SK-N-SH (cell line): ENCODE data around the gene ABHD17B. TPM values are rescaled to one million over a fixed set of nuclear protein-coding genes. Genes with fewer than 3 reads are reported as not detected.
A peak's percentile ranks its signal among the peaks of the same experiment; 100 is the strongest.

ENCODE experiments used
- CTCF ChIA-PET: fragments of 300-600, 350-600 bp; formaldehyde crosslinking; extraction: SDS; loops from one replicate; lab custom pipeline; 2021; lab: Yijun Ruan, JAX
- POLR2A ChIA-PET: fragments of 350-600 bp; sonication (Branson Sonifier 250); formaldehyde crosslinking; extraction: SDS; loops from one replicate; lab custom pipeline; 2020; ENCODE audit warnings: antibody characterized with exemption, inconsistent platforms; lab: Yijun Ruan, JAX
- DNase-seq: peaks from one replicate; pipeline ENCODE4 v3.0.0; 2012
- H2AFZ ChIP-seq: fragments of 200-600 bp; sonication (generic); 2 replicates; pipeline ENCODE4 v1.8.1; 2016; ENCODE audit warnings: antibody characterized with exemption, mild to moderate bottlenecking, low read depth
- H3F3A ChIP-seq: fragments of 200-600 bp; sonication (generic); replicated peaks from 2 replicates; pipeline ENCODE3; 2016; ENCODE audit warnings: antibody characterized with exemption, mild to moderate bottlenecking; ENCODE audit not compliant: insufficient read depth
- H3K27ac ChIP-seq, 2 experiments: fragments of 200-500 bp in 1 of 2; fragments of 200-600 bp in 1 of 2; sonication (Bioruptor generic) in 1 of 2; sonication (generic), shearing (Covaris generic) in 1 of 2; 2 replicates each; pipeline versions ENCODE4 v1.5.1 to v1.6.1; 2014 to 2016; ENCODE audit warnings: low read depth in 2 of 2, inconsistent platforms in 1 of 2, low read length in 1 of 2, mild to moderate bottlenecking in 1 of 2, mixed read lengths in 1 of 2
- H3K27me3 ChIP-seq: fragments of 200-600 bp; sonication (generic), shearing (Covaris generic); 2 replicates; pipeline ENCODE4 v1.6.1; 2016; ENCODE audit warnings: mixed run types; ENCODE audit not compliant: insufficient read depth
- H3K36me3 ChIP-seq, 2 experiments: fragments of 200-500 bp in 1 of 2; fragments of 200-600 bp in 1 of 2; sonication (Bioruptor generic) in 1 of 2; sonication (generic) in 1 of 2; replicated peaks in 1 of 2; 2 replicates each; pipeline versions ENCODE3 to v1.5.1; 2014 to 2016; ENCODE audit warnings: low read length in 1 of 2, mild to moderate bottlenecking in 1 of 2; ENCODE audit not compliant: insufficient read depth in 2 of 2, control insufficient read depth in 1 of 2
- H3K4me1 ChIP-seq, 2 experiments: fragments of 200-500 bp in 1 of 2; fragments of 200-600 bp in 1 of 2; sonication (Bioruptor generic) in 1 of 2; sonication (generic), shearing (Covaris generic) in 1 of 2; 2 replicates each; pipeline versions ENCODE4 v1.5.1 to v1.6.1; 2014 to 2016; ENCODE audit warnings: low read depth in 1 of 2, low read length in 1 of 2, mixed run types in 1 of 2; ENCODE audit not compliant: insufficient read depth in 2 of 2, control insufficient read depth in 1 of 2
- H3K4me2 ChIP-seq: fragments of 200-600 bp; sonication (generic), shearing (Covaris generic); 2 replicates; pipeline ENCODE4 v1.6.1; 2017; ENCODE audit warnings: mixed run types
- H3K4me3 ChIP-seq, 2 experiments: fragments of 200-500 bp in 1 of 2; fragments of 200-600 bp in 1 of 2; sonication (Bioruptor generic) in 1 of 2; sonication (generic), shearing (Covaris generic) in 1 of 2; 2 replicates each; pipeline versions ENCODE4 v1.5.1 to v1.8.1; 2014 to 2016; ENCODE audit warnings: low read depth in 2 of 2, inconsistent platforms in 1 of 2, low read length in 1 of 2, mild to moderate bottlenecking in 1 of 2, mixed read lengths in 1 of 2, moderate library complexity in 1 of 2
- H3K79me2 ChIP-seq: fragments of 200-600 bp; sonication (generic); 2 replicates; pipeline ENCODE4 v1.8.1; 2017; ENCODE audit warnings: mild to moderate bottlenecking; ENCODE audit not compliant: insufficient read depth
- H3K9ac ChIP-seq: fragments of 200-600 bp; sonication (generic); 2 replicates; pipeline ENCODE4 v1.6.1; 2017; ENCODE audit warnings: mixed run types
- H3K9me2 ChIP-seq: fragments of 200-600 bp; sonication (generic); 2 replicates; pipeline ENCODE4 v1.6.1; 2017; ENCODE audit warnings: mixed run types
- H3K9me3 ChIP-seq: fragments of 200-600 bp; sonication (generic); 2 replicates; pipeline ENCODE4 v1.6.1; 2017; ENCODE audit warnings: mixed run types, mild to moderate bottlenecking, moderate library complexity
- H4K20me1 ChIP-seq: fragments of 200-600 bp; sonication (generic); 2 replicates; pipeline ENCODE4 v1.6.1; 2017; ENCODE audit warnings: mild to moderate bottlenecking, mixed run types; ENCODE audit not compliant: insufficient read depth
- CHD2 ChIP-seq: fragments of 150-350 bp; IDR thresholded peaks from 2 replicates; pipeline ENCODE4 v1.6.1; 2018; ENCODE audit warnings: low read length; ENCODE audit not compliant: partially characterized antibody
- FOSL2 ChIP-seq: IDR thresholded peaks from 2 replicates; pipeline ENCODE4 v1.4.0; 2012; ENCODE audit warnings: low read depth, mild to moderate bottlenecking, moderate library complexity, borderline replicate concordance
- FOXJ3 ChIP-seq: sonication (generic); formaldehyde crosslinking; IDR thresholded peaks from 2 replicates; pipeline ENCODE4 v1.5.1; 2020; ENCODE audit warnings: mild to moderate bottlenecking, missing genetic modification reagents
- FOXM1 ChIP-seq: IDR thresholded peaks from 2 replicates; pipeline ENCODE4 v1.4.0; 2012; ENCODE audit warnings: low read depth, mild to moderate bottlenecking
- GATA2 ChIP-seq: sonication (generic); formaldehyde crosslinking; IDR thresholded peaks from 2 replicates; pipeline ENCODE4 v1.5.0; 2020; ENCODE audit warnings: mild to moderate bottlenecking, missing genetic modification reagents
- JUND ChIP-seq: IDR thresholded peaks from 2 replicates; pipeline ENCODE4 v1.4.0; 2012
- MAX ChIP-seq: IDR thresholded peaks from 2 replicates; pipeline ENCODE4 v1.4.0; 2012; ENCODE audit warnings: low read depth
- MEF2A ChIP-seq: IDR thresholded peaks from 2 replicates; pipeline ENCODE4 v1.4.0; 2012; ENCODE audit warnings: low read depth, borderline replicate concordance
- MXI1 ChIP-seq: IDR thresholded peaks from 2 replicates; pipeline ENCODE4 v1.6.1; 2012; ENCODE audit warnings: mild to moderate bottlenecking, low read depth, low read length, improper control_type of control experiment
- NFIC ChIP-seq: IDR thresholded peaks from 2 replicates; pipeline ENCODE4 v1.4.0; 2012; ENCODE audit warnings: borderline replicate concordance
- NRF1 ChIP-seq: IDR thresholded peaks from 2 replicates; pipeline ENCODE4 v1.6.1; 2012; ENCODE audit warnings: low read depth, mild to moderate bottlenecking, low read length
- RAD21 ChIP-seq: IDR thresholded peaks from 2 replicates; pipeline ENCODE4 v1.6.1; 2012; ENCODE audit warnings: mild to moderate bottlenecking, low read length
- RFX5 ChIP-seq: IDR thresholded peaks from 2 replicates; pipeline ENCODE4 v1.6.1; 2012; ENCODE audit warnings: mild to moderate bottlenecking, improper control_type of control experiment, low read length
- RXRA ChIP-seq: IDR thresholded peaks from 2 replicates; pipeline ENCODE4 v1.4.0; 2012; ENCODE audit warnings: low read depth, mild to moderate bottlenecking, borderline replicate concordance
- SIN3A ChIP-seq: IDR thresholded peaks from 2 replicates; pipeline ENCODE4 v1.6.1; 2012; ENCODE audit warnings: low read depth, mild to moderate bottlenecking, low read length, moderate library complexity, borderline replicate concordance
- SMC3 ChIP-seq: IDR thresholded peaks from 2 replicates; pipeline ENCODE4 v1.6.1; 2012; ENCODE audit warnings: low read depth, low read length, improper control_type of control experiment
- TAF1 ChIP-seq: IDR thresholded peaks from 2 replicates; pipeline ENCODE4 v1.6.1; 2012; ENCODE audit warnings: low read depth, mild to moderate bottlenecking, low read length, moderate library complexity, borderline replicate concordance
- TCF12 ChIP-seq: IDR thresholded peaks from 2 replicates; pipeline ENCODE4 v1.4.0; 2012
- TEAD4 ChIP-seq: IDR thresholded peaks from 2 replicates; pipeline ENCODE4 v1.4.0; 2012; ENCODE audit warnings: mild to moderate bottlenecking, borderline replicate concordance; ENCODE audit not compliant: insufficient read depth
- USF1 ChIP-seq: IDR thresholded peaks from 2 replicates; pipeline ENCODE4 v1.4.0; 2012; ENCODE audit warnings: low read depth, borderline replicate concordance
- USF2 ChIP-seq: fragments of 150-350 bp; IDR thresholded peaks from 2 replicates; pipeline ENCODE4 v1.6.1; 2017; ENCODE audit warnings: antibody characterized with exemption, low read length, low read depth, borderline replicate concordance
- ZBTB33 ChIP-seq: IDR thresholded peaks from 2 replicates; pipeline ENCODE4 v1.4.0; 2012; ENCODE audit warnings: low read depth, borderline replicate concordance
- WGBS: methylation state at CpG from one replicate; pipeline ENCODE4 v1.1.6; 2017; ENCODE audit warnings: low lambda C conversion rate; 5-methylcytosine and 5-hydroxymethylcytosine counted together
- polyA plus RNA-seq, 3 experiments: library from polyadenylated mRNA; depleted of rRNA; stranded (reverse); fragments of >200 nt; gene quantifications; 2 replicates each; pipeline ENCODE4 v1.2.3, GENCODE V29; 2012

The ABHD17B gene
- polyA plus RNA-seq, 1 of the 3 experiments (the other 2 are of a cell fraction), result 7.3 TPM

- no peak for TF ChIP-seq ZBTB33
- no peak for TF ChIP-seq TCF12
These were observed 88.1 kb downstream of the ABHD17B start (continued) for GRCh38 chr9:71822935-71823334.

GRCh38 chr9:71822456-71822855 lies 88.5 kb downstream of the ABHD17B start:
- no peaks in the 10 kb centered on the region for H3K36me3 ChIP-seq
- H3K4me1 ChIP-seq, result no peaks in the 10 kb centered on the region; a peak in 1 of 4 replicates
- H3K27me3 ChIP-seq, result no peaks in the 10 kb centered on the region; the same call in 1 of the 2 replicates
- ChIA-PET CTCF (interaction anchor here (2.4 kb wide), 1 partner anchor 203 kb away, joined by 10 read pairs; no protein-coding TSS in a partner anchor), POLR2A (no interaction called here)
- no peaks in the 10 kb centered on the region for H3K9me2 ChIP-seq
- H3K4me3 ChIP-seq, result no peak overlapping the region
- no peaks in the 10 kb centered on the region for H3K9me3 ChIP-seq
- no peak for DNase-seq
- no peak overlapping the region for H3K27ac ChIP-seq
- TF ChIP-seq USF2, result no peak
- no peak for TF ChIP-seq TEAD4
- TF ChIP-seq TAF1, result no peak
- TF ChIP-seq GATA2, result peak; percentile 33; the same call in 1 of the 2 replicates
- no peak for TF ChIP-seq MEF2A
- no peak for TF ChIP-seq RAD21
- no peak for TF ChIP-seq NFIC
- H3K4me2 ChIP-seq, result no peak overlapping the region
- H4K20me1 ChIP-seq, result no peaks in the 10 kb centered on the region
- 15% methylated on average over 3 of the region's 3 CpGs for WGBS
- no peaks in the 10 kb centered on the region for H3F3A ChIP-seq
- no peaks in the 10 kb centered on the region for H3K79me2 ChIP-seq
- no peak overlapping the region for H3K9ac ChIP-seq
- no peak overlapping the region for H2AFZ ChIP-seq

- H3F3A ChIP-seq, result no peaks in the 10 kb centered on the region
- no peak overlapping the region for H2AFZ ChIP-seq
- CTCF ChIA-PET, result interaction anchor here (1.6 to 2.4 kb wide), 2 partner anchors 93 to 204 kb away, joined by 3 to 10 read pairs; no protein-coding TSS in a partner anchor
- no peaks in the 10 kb centered on the region for H3K36me3 ChIP-seq
- no peaks in the 10 kb centered on the region for H3K9me3 ChIP-seq
- no peaks in the 10 kb centered on the region; a peak in 1 of 4 replicates for H3K4me1 ChIP-seq
- H3K27ac ChIP-seq, result no peak overlapping the region
- no peak overlapping the region for H3K4me3 ChIP-seq
- H3K9ac ChIP-seq, result no peak overlapping the region
- POLR2A ChIA-PET, result no interaction called here
- no peaks in the 10 kb centered on the region for H3K79me2 ChIP-seq
- TF ChIP-seq NRF1 (no peak), FOXM1 (no peak), FOSL2 (no peak), MAX (no peak), SIN3A (no peak), TEAD4 (no peak), NFIC (no peak), RFX5 (no peak), MEF2A (no peak), GATA2 (no peak), CHD2 (no peak), USF2 (no peak), MXI1 (no peak), RXRA (no peak), JUND (no peak), USF1 (no peak), FOXJ3 (CRISPR knock-in tag) (no peak), SMC3 (no peak)
- 54% methylated on average over 3 of the region's 3 CpGs for WGBS
- no peaks in the 10 kb centered on the region for H3K27me3 ChIP-seq
- no peak for DNase-seq
- no peak overlapping the region for H3K4me2 ChIP-seq
- no peaks in the 10 kb centered on the region for H3K9me2 ChIP-seq
- H4K20me1 ChIP-seq, result no peaks in the 10 kb centered on the region
These were observed 89.6 kb downstream of the ABHD17B start for GRCh38 chr9:71821405-71821804.
